GM21619 (cell line): ENCODE data around the gene FBF1.
"Not testable (repeated sequence)": the region's sequence is repeated elsewhere in the genome, so short reads cannot be mapped to it uniquely, and the experiment has no call there.

ENCODE experiments used
- ATAC-seq: cut with Tn5 transposase; IDR thresholded peaks from one replicate; pipeline ENCODE4 v1.9.1; 2021; ENCODE audit not compliant: unreplicated experiment

Gene FBF1

DNA sequence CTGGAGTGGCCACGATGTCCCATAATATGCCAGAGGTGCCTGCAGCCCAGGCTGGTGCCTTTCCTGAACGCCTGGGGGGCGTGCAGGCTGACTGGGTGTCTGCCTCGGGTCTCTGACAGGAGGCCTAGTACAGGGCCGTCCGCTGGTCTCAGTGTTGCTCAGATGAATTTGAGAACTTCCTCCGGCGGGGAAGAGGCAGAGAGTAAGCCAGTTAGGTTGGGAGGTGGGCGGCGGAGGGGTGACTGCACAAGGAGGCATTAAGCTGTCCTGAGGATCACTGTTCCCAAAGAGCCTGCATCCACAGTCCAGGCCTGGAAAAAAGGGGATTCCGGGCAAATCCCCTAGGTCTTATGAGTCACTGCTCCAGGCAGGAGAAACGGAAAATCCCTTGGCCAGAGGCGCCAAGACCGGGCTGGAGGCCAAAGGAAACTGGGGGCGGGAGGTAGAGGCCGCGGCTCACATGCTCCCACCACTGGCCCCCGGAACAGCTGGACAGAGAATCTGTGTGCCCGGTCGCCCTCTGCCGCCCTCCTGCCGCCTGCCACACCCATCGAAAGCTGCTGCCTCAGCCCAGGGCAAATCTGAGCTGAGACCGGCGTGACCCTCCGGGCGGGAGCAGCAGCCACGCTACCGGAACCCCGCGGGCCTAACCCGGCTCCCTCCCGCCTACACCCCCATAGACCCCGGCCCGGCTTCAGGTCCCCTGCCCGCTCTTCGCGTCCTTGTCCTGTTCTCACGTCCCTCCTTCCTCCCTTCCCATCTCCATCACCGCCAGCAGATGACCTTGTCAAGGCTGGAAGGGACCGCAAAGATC is 63.7 kb downstream of the FBF1 start:
- no peak for ATAC-seq

DNA sequence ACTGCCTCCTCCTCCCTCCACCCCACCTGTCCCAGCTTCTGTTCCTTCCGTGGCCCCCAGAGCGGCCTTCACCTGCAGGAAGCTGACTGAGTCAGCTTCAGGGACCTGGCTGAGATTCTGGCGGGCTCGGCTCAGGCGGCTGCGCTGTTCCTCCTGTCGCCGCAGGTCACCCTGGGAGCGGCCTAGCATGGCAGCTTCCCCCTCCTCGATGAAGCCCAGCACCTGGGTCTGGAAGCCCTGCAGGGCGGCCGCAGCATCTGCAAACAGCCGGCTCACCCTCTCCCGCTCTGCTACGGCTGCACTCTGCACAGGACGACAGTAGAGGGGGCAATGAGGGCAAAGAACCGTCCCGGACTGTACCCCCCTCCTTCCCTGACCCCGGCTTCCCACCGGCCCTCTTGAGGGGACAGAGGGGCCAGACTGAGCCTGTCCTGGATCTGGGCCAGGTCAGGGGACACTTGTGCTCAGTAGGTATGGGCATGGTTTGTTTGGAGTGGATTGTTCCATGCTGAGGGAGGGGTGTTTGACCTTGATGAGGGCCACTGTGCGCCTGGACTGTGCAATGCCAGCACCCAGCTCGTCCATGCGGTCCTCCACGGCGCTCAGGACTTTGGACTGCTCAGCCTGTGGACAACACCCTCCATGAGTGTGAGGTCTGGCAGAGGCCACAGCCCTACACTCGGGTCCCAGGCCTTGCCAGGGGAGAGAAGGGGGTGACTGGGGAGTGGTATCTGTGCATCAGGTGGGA is 64.5 kb downstream of the FBF1 start:
- no peak for ATAC-seq

GRCh38 chr17:75875940-75876189 is 65.0 kb downstream of the FBF1 start:
- no peak for ATAC-seq

- ATAC-seq: no peak
Observed at GRCh38 chr17:75875182-75875939, 65.5 kb downstream of the FBF1 start.

- no peak for ATAC-seq
Observed at GRCh38 chr17:75874323-75875181, 66.3 kb downstream of the FBF1 start.

GRCh38 chr17:75873587-75874322 is 67.1 kb downstream of the FBF1 start:
- no peak for ATAC-seq

DNA sequence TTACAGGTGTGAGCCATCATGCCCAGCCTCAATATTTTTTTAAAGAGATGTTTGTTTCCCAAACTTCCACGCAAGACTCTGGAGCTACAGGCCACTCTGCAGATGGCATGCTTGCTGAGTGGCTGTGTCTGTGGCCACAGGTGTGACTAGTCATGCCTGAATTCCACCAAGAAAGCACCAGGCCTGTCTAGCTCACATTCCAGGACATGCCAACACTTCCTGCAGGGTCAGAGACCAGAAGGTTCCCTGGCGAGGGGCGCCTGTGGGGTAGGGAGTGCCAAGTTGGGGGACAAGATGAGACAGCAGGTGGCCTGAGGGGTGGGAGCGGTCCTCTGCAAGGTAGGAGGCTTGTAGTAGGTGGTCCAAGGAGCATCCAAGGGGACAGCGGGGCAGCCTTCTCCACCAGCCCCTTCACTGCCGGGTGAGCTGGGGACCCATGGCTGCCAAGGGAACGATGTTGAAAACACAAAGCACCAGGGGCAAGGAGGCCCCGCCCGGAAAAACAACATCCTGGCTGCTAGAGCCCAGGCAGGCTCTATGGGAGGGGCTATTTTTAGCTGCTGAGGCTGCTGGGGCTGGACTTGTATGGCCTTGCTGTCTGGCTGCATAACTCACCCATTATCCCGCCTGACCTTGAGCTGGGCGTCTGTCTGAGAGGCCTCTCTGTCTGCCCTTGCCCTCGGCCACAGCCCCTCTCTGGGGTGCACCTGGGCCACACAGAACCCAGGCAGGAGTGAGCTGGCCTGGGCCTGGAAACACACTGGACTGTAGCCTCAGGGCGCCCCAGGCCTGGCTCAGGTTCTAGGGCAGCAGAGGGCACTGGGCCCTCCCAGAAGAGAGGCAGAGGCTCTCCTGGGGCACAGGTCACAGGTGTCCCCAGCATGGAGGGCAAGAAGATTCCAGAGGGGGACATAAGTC is 68.1 kb downstream of the FBF1 start:
- no peak for ATAC-seq

- not testable (repeated sequence) for ATAC-seq
Observed at GRCh38 chr17:75870228-75870627, 70.6 kb downstream of the FBF1 start.

DNA sequence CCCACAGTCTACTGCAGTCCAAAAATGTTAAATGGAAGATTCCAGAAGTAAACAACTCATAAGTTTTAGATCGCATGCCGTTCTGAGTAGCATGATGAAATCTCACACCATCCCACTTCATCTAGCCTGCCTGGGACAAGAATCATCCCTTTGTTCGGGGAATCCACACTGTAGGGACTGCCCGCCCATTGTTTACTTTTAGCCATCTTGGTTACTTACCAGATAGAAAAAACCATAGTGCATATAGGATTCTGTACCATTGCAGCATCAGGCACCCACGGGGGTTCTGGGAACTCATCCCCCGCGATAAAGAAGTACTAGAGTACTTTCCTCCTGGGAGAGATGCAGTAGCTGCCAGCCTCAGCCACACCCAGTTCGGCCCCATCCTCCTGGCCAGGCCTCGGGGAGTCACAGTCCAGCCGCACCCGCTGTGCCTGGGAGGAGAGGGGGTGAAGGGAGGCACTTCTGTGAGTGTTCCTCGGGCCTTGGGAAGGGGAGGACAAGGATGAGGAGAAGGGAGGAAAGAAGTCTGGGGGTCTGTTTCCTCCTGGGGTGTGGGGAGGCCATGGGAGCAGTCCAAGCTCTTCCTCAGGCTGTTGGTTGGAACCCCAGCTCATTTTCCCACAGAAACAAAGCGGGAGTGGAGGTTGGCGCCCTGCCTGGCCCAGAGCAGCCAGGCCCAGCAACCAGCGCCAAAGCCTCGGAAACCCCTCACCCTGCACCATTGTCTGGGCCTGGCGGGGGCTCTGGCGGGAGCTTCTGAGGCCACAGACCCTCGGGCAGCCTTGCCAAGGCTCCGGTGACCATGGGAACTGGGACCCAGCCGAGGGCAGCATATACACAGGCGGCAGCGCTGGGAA is 71.3 kb downstream of the FBF1 start:
- ATAC-seq: no peak

- ATAC-seq: not testable (repeated sequence)
Observed at GRCh38 chr17:75868730-75869281, 72.0 kb downstream of the FBF1 start.

DNA sequence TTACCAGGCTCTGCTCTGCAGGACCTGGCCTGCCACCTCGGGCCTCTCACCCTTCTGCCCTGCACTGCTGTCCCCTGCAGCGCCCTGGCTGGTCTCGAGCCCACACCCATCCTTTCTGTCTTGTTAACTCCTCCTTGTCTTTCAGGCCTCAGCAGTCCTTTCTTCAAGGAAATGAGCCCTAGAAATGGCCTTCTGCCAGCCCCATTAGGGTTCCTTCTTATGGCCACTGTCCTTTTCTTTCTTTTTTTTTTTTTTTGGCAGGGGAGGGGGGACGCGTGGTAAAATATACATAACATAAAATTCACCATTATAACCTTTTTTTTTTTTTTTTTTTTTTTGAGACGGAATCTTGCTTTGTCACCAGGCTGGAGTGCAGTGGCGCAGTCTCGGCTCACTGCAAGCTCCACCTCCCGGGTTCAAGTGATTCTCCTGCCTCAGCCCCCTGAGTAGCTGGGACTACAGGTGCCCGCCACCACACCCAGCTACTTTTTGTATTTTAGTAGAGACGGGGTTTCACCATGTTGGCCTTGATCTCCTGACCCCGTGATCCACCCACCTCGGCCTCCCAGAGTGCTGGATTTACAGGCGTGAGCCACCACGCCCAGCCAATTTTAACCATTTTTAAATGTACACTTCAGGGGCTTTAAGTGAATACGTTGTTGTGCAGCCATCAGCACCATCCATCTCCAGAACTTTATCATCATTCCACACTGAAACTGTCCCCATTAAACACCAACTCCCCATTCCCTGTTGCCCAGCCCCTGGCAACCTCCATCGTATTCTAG is 75.2 kb downstream of the FBF1 start:
- not testable (repeated sequence) for ATAC-seq

- ATAC-seq: peak; percentile 19
Observed at GRCh38 chr17:75864887-75865286, 76.0 kb downstream of the FBF1 start.

GRCh38 chr17:75864448-75864871 is 76.4 kb downstream of the FBF1 start:
- ATAC-seq: peak; percentile 85

DNA sequence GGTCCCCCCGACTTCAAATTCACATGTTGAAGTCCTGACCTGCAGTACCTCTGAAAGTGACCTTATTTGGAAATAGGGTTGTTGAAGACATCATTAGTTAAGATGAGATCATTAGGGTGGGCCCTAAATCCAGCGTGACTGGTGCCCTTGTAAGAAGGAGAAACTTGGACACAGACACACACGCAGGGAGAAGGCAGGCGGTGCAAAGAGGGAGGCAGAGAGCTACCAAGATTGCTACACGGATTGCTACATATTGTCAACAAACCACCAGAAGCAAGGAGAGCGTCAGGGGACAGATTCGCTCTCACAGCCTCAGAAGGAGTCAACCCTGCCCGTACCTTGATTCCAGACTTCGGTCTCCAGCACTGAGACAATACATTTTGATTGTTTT is 78.9 kb downstream of the FBF1 start:
- ATAC-seq: no peak
